ENCODE data around the gene SIRPB2.

DNA sequence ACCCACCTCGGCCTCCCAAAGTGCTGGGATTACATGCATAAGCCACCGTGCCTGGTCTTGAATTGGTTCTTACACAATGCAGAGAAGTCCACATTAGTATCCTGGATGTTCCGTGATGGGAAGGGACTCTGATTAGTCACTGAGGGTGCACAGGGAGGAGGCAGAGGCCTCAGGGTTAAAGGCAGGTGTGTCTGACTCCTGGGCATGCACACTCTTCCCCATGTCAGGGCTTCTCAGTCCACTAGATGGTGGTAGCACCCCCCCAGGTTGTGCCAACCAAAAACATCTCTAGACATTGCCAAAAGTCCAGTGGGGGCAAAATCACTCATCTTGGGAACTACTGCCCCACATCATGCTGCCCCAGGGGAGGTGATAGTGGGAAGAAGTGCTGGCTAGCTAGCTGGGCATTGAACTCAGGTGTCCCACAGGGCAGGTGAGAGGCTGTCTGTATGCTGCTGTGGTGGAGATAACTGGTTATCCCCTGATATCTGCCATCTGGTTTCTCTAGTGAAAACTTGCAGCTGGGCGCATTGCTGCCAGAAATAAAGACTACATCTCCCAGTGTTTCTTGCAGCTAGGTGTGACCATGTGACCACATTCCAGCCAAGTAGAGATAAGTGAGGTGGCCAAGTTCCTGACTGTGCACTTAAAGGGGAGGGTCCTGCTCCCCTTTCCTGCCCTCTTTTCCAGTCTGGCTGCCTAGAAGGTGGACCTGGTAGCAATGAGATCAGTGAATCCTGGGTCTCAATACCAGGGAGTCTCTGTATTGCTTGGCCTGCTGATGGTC lies 16.2 kb downstream of the SIRPB2 start:
- TF ChIP-seq, protein P1, sequence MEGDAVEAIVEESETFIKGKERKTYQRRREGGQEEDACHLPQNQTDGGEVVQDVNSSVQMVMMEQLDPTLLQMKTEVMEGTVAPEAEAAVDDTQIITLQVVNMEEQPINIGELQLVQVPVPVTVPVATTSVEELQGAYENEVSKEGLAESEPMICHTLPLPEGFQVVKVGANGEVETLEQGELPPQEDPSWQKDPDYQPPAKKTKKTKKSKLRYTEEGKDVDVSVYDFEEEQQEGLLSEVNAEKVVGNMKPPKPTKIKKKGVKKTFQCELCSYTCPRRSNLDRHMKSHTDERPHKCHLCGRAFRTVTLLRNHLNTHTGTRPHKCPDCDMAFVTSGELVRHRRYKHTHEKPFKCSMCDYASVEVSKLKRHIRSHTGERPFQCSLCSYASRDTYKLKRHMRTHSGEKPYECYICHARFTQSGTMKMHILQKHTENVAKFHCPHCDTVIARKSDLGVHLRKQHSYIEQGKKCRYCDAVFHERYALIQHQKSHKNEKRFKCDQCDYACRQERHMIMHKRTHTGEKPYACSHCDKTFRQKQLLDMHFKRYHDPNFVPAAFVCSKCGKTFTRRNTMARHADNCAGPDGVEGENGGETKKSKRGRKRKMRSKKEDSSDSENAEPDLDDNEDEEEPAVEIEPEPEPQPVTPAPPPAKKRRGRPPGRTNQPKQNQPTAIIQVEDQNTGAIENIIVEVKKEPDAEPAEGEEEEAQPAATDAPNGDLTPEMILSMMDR (conservative IDR thresholded peaks at IDR 0.05; ENCODE audit: low read length) = peak; percentile 49; the same call in 1 of the 2 replicates
- TF ChIP-seq EZH2phosphoT487 (IDR thresholded peaks at IDR 0.05; ENCODE audit: borderline replicate concordance, low read depth, low read length) = no peak

Data from OCI-LY7 (cell line).